ENCODE data around the gene SNRNP35. TPM values are rescaled to one million over a fixed set of nuclear protein-coding genes. Genes with fewer than 3 reads are reported as not detected.

Gene SNRNP35
- total and polyA plus RNA-seq, 2 of the 8 experiments (the other 6 are each of a cell fraction or from before 2014, with no cell fraction given) = 8.0 to 16.9 TPM

DNA sequence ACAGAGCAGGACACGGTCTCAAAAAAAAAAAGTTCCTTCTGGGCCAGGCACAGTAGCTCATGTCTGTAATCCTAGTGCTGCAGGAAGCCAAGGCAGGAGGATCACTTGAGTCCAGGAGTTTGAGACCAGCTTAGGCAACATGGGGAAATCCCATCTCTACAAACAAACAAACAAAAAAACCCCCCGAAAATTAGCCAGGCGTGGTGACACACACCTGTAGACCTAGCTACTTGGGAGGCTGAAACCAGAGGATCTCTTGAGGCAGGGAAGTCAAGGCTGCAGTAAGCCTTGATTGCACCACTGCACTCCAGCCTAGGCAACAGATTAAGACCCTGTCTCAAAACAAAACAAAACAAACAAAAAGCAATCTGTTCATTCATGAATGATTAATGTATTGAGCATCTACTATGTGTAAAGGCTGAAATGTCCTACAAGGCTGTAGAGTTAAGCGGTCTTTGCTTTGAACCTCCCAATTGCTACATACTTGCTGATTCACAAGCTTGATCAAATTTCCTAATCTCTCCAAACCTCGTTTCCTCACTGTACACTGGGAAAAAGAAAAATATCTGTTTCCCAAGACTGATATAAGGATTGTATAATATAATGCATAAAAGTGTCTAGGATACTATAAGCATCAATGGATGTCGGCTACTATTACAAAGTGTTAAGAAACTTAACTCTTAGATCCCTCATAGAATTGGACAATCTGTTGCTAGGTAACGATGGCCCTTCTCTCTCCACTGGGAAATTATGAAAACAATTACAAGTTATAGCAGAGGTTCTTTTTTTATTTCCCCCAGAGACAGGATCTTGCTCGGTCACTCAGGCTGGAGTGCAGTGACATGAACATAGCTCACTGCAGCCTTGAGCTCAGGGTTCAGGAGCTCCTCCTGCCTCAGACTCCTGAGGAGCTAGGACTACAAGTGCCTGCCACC, 13.6 kb upstream of the SNRNP35 start:
- DNase-seq (ENCODE audit: low read depth in 1 of 2, low spot score in 2 of 2) (no peak), FAIRE-seq (no peak)
- no peak overlapping the region for H4K91ac ChIP-seq (replicated peaks; ENCODE audit: insufficient read length, low read length)
- no peak overlapping the region for H2BK120ac ChIP-seq (replicated peaks; ENCODE audit: low read depth, low read length)
- ChIA-PET POLR2A (ENCODE audit: partially characterized antibody) (no interaction called here), CTCF (ENCODE audit: partially characterized antibody) (interaction anchor here (0.5 kb wide), 1 partner anchor 27 kb away, joined by 3 read pairs; no protein-coding TSS in a partner anchor)
- WGBS, 2 experiments (ENCODE audit: extremely low coverage in 1 of 2, insufficient coverage in 1 of 2, insufficient read length in 1 of 2, insufficient replicate concordance in 2 of 2, low coverage in 1 of 2, low lambda C conversion rate in 2 of 2, missing lambda C conversion rate in 1 of 2) = 89% methylated on average over 8 of the region's 8 CpGs; no CpG with 5 or more reads in 1 of the 2 experiments
- H3K56ac ChIP-seq (replicated peaks; ENCODE audit: insufficient read length, low read depth, low read length) = no peak overlapping the region
- no peak overlapping the region for H3K27ac ChIP-seq (ENCODE audit: low read depth, low read length)
- H3K23me2 ChIP-seq (ENCODE audit: low read depth, low read length) = no peaks in the 10 kb centered on the region
- no peak overlapping the region for H2BK15ac ChIP-seq (ENCODE audit: low read length)
- H3K9ac ChIP-seq (replicated peaks in 1 of 4; ENCODE audit: extremely low read depth in 1 of 4, low read depth in 3 of 4, low read length in 3 of 4) = 0 out of 7 replicates have a peak overlapping the region, but pooled peaks of 1 of the 4 experiments have one; percentile 13
- no peak overlapping the region for H2BK20ac ChIP-seq (ENCODE audit: low read length)
- H3K36me3 ChIP-seq (ENCODE audit: control insufficient read depth in 2 of 4, insufficient read depth in 4 of 4, low read length in 3 of 4) = no peaks in the 10 kb centered on the region
- no peaks in the 10 kb centered on the region for H3K27me3 ChIP-seq (replicated peaks in 1 of 4; ENCODE audit: control insufficient read depth in 3 of 4, extremely low read depth in 1 of 4, insufficient read depth in 3 of 4, low read length in 3 of 4)
- no peak overlapping the region for H2AFZ ChIP-seq (ENCODE audit: low read length)
- no peaks in the 10 kb centered on the region for H4K20me1 ChIP-seq (replicated peaks in 1 of 2; ENCODE audit: control insufficient read depth in 1 of 2, insufficient read depth in 2 of 2, low read length in 2 of 2)
- H4K5ac ChIP-seq (ENCODE audit: insufficient read length, low read depth, low read length) = no peak overlapping the region
- H2BK12ac ChIP-seq (ENCODE audit: low read depth, low read length) = no peak overlapping the region
- H3K4me3 ChIP-seq (ENCODE audit: extremely low read depth in 1 of 4, insufficient read depth in 2 of 4, low read depth in 3 of 4, low read length in 4 of 4) = no peak overlapping the region
- no peak overlapping the region for H2BK5ac ChIP-seq (ENCODE audit: low read depth, low read length)
- no peaks in the 10 kb centered on the region for H3K79me2 ChIP-seq (ENCODE audit: control insufficient read depth in 1 of 2, insufficient read depth in 2 of 2, low read length in 2 of 2)
- no peak overlapping the region for H3K4ac ChIP-seq (replicated peaks; ENCODE audit: insufficient read length, low read depth, low read length)
- H3K23ac ChIP-seq (ENCODE audit: insufficient read length) = no peak overlapping the region
- TF ChIP-seq, protein P1, sequence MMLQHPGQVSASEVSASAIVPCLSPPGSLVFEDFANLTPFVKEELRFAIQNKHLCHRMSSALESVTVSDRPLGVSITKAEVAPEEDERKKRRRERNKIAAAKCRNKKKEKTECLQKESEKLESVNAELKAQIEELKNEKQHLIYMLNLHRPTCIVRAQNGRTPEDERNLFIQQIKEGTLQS (IDR thresholded peaks at IDR 0.05; ENCODE audit: insufficient read depth, low read depth, low read length) = no peak
- no peak for TF ChIP-seq KDM4A (IDR thresholded peaks at IDR 0.05; ENCODE audit: low read depth, low read length, severe bottlenecking)
- H3K9me3 ChIP-seq (ENCODE audit: insufficient read depth in 2 of 2, low read depth in 1 of 2, low read length in 1 of 2) = no peaks in the 10 kb centered on the region
- H3K79me1 ChIP-seq (ENCODE audit: low read depth, low read length) = no peaks in the 10 kb centered on the region
- H3K14ac ChIP-seq (ENCODE audit: insufficient read length) = no peak overlapping the region
- H4K8ac ChIP-seq (ENCODE audit: extremely low read depth, insufficient read depth, low read length) = no peak overlapping the region
- H3K4me1 ChIP-seq (replicated peaks in 1 of 4; ENCODE audit: control insufficient read depth in 3 of 4, insufficient read depth in 4 of 4, low read length in 3 of 4) = peaks cover 0 to 2% (median 0%) of the 10 kb centered on the region in 4 experiments; a peak in 1 of 7 replicates
- H3K4me2 ChIP-seq (ENCODE audit: insufficient read depth in 1 of 2, low read depth in 2 of 2, low read length in 2 of 2) = no peak overlapping the region
- H3K18ac ChIP-seq (ENCODE audit: extremely low read depth, low read length) = no peak overlapping the region
- no peak overlapping the region for H2AK5ac ChIP-seq (ENCODE audit: low read depth, low read length)

All from H1 (cell line).